NT2/D1 (cell line): ENCODE measurements around the gene PDE1C.

ENCODE experiments used
- SUZ12 ChIP-seq: IDR thresholded peaks from 2 replicates; pipeline ENCODE4 v1.6.1; 2011; ENCODE audit not compliant: insufficient read length, insufficient read depth; ENCODE audit errors: extremely low read depth
- YY1 ChIP-seq: IDR thresholded peaks from 2 replicates; pipeline ENCODE4 v1.6.1; 2011; ENCODE audit not compliant: insufficient read length, insufficient read depth
- ZNF274 ChIP-seq: IDR thresholded peaks from 2 replicates; pipeline ENCODE4 v1.6.1; 2011; ENCODE audit warnings: mild to moderate bottlenecking, low read depth, low read length

GRCh38 chr7:32032211-32032610 lies 38.0 kb downstream of the PDE1C start:
- TF ChIP-seq ZNF274 = no peak
- no peak for TF ChIP-seq SUZ12
- TF ChIP-seq YY1 = no peak
